HG03175 (cell line): ENCODE measurements around the gene SYNGR2.

Experiments
- ATAC-seq: cut with Tn5 transposase; IDR thresholded peaks from one replicate; pipeline ENCODE4 v1.9.1; 2021; ENCODE audit warnings: mild to moderate bottlenecking, moderate library complexity; ENCODE audit not compliant: unreplicated experiment

SYNGR2 gene

GRCh38 chr17:78197147-78197832 is 28.9 kb downstream of the SYNGR2 start:
- no peak for ATAC-seq

- ATAC-seq = no peak
Measured at GRCh38 chr17:78200451-78200850, 32.1 kb downstream of the SYNGR2 start.

DNA sequence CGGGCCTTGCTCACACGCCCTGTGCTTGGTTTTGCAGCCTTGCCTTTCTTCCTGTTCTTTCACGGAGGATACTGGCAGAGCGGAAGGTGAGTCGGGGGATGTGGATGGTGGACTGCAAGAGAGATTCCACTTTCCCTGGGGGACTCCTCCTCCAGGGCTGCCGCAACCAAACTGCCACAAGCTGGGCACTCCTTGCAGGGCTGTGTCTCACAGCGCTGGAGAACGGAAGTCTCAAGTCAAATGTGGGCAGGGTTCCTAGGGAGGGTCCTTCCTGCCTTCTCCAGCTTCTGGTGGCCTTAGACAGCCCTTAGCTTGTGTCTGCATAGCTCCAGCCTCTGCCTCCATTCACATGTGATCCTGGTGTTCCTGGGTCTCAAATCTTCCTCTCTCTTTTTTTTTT is 34.3 kb downstream of the SYNGR2 start:
- no peak for ATAC-seq

DNA sequence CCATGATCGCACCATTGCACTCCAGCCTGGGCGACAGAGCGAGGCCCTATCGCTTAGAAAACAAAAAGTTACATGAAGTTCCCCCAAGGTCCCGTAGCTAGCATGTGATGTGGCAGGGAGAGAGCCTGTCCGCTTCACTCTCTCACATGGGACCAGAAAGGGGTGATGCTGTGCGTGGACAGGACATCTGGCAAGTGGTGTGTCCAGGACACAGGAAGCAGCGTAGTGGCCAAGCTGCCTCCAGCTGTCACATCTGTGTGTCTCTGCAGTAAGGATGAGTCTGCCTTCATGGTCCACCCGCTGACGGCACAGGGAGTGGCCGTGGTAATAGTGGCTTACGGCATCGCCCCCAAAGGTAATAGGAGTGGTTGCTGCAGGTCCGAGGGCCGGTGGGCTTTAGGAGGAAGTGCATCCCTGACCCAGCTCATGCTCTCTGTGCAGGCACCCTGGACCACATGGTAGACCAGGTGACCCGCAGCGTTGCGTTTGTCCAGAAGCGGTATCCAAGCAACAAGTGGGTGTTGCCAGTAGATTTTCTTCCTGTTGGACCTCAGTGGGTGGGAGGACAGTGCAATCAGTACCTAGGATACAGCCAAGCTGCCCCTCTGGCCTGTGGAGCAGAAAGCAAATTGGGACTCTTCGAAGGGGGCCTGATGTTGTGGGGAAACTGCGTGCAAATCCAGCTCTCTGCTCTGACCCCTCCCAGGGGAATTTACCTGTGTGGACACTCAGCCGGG is 36.2 kb downstream of the SYNGR2 start:
- no peak for ATAC-seq

DNA sequence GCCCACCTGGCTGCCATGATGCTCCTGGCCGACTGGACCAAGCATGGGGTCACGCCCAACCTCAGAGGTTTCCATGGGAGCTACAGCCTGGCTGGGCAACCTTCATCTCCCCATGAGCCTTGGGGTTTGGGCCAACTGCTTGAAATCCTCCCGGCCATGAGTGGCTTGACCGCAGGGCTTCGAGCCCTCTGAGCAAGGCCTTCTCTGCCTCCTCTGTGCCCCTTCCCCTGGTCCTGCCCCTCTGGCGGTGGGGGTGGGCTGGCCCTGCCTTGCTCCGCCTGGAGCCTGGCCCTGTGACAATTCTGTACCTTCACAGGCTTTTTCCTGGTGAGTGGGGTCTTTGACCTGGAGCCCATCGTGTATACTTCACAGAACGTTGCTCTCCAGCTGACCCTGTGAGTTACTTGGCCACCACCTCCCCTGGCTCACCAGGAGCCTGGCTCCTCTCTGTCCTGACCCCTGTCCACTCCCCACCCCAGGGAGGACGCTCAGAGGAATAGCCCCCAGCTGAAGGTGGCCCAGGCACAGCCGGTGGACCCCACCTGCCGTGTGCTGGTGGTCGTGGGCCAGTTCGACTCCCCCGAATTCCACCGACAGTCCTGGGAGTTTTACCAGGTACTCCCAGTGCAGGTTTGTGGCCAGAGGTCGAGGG is 36.9 kb downstream of the SYNGR2 start:
- ATAC-seq = no peak

- no peak for ATAC-seq
Measured at GRCh38 chr17:78206298-78206697, 37.9 kb downstream of the SYNGR2 start.

GRCh38 chr17:78208486-78208885 is 40.1 kb downstream of the SYNGR2 start:
- ATAC-seq = no peak

GRCh38 chr17:78210111-78210510 is 41.7 kb downstream of the SYNGR2 start:
- no peak for ATAC-seq

GRCh38 chr17:78211032-78211431 is 42.7 kb downstream of the SYNGR2 start:
- ATAC-seq = no peak

- peak; percentile 89 for ATAC-seq
Measured at GRCh38 chr17:78214016-78214705, 45.8 kb downstream of the SYNGR2 start, which contains the start of gene BIRC5. Gene BIRC5 (plus strand): TSS chr17:78214253. CDS start chr17:78214317, 64 bp downstream.

DNA sequence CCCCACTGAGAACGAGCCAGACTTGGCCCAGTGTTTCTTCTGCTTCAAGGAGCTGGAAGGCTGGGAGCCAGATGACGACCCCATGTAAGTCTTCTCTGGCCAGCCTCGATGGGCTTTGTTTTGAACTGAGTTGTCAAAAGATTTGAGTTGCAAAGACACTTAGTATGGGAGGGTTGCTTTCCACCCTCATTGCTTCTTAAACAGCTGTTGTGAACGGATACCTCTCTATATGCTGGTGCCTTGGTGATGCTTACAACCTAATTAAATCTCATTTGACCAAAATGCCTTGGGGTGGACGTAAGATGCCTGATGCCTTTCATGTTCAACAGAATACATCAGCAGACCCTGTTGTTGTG is 46.3 kb downstream of the SYNGR2 start:
- no peak for ATAC-seq

GRCh38 chr17:78219396-78220150 is 51.2 kb downstream of the SYNGR2 start:
- no peak for ATAC-seq
